ENCODE data around the gene MID1. TPM values are rescaled to one million over a fixed set of nuclear protein-coding genes. Genes with fewer than 3 reads are reported as not detected.

Gene MID1
- total and polyA plus RNA-seq, 4 donors: 4.3 to 25.8 (median 12.9) TPM

DNA sequence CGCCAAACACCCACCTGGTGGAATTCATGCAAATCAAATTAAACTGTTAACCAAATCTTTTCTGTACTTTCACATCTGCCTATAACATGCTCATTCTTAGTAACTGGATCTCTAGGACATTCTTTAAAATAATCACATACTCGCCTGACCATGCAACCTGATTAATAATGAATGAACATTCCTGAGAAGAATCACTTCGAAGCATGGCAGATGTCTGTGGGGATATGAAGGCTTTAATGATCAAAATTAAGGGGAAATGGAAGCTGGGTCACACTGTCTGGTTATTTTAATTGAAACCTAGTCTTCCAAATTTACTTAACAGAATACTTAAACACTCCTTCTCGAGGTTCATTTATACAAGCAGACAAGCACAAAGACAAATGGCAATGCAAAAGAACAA is 44.2 kb downstream of the MID1 start:
- Histone ChIP-seq H3K27ac (ENCODE audit: low read depth in 1 of 2, low read length in 1 of 2) (no peak overlapping the region), H3K4me3 (no peak overlapping the region), H3K9me3 (ENCODE audit: control insufficient read depth in 4 of 4, insufficient read depth in 3 of 4, low read length in 3 of 4) (peaks cover 0 to 8% (median 3%) of the 10 kb centered on the region in 4 donors), H3K36me3 (ENCODE audit: control insufficient read depth in 4 of 4, insufficient read depth in 4 of 4, low read length in 4 of 4) (no peaks in the 10 kb centered on the region), H3K27me3 (ENCODE audit: control insufficient read depth in 3 of 3, insufficient read depth in 3 of 3, low read length in 2 of 3) (peaks cover 0 to 5% (median 0%) of the 10 kb centered on the region in 3 donors), H3K4me1 (ENCODE audit: control insufficient read depth in 5 of 5, insufficient read depth in 5 of 5, low read length in 5 of 5) (peaks cover 0 to 28% (median 5%) of the 10 kb centered on the region in 5 donors), H3K9ac (ENCODE audit: insufficient read depth in 1 of 2, low read length in 2 of 2) (no peak overlapping the region)
- DNase-seq (no peak), ATAC-seq (ENCODE audit: insufficient read depth, low FRiP score) (no peak)
- 57 to 81% methylated on average over 4 of the region's 4 CpGs for WGBS, 2 donors
- TF ChIP-seq, protein P1, sequence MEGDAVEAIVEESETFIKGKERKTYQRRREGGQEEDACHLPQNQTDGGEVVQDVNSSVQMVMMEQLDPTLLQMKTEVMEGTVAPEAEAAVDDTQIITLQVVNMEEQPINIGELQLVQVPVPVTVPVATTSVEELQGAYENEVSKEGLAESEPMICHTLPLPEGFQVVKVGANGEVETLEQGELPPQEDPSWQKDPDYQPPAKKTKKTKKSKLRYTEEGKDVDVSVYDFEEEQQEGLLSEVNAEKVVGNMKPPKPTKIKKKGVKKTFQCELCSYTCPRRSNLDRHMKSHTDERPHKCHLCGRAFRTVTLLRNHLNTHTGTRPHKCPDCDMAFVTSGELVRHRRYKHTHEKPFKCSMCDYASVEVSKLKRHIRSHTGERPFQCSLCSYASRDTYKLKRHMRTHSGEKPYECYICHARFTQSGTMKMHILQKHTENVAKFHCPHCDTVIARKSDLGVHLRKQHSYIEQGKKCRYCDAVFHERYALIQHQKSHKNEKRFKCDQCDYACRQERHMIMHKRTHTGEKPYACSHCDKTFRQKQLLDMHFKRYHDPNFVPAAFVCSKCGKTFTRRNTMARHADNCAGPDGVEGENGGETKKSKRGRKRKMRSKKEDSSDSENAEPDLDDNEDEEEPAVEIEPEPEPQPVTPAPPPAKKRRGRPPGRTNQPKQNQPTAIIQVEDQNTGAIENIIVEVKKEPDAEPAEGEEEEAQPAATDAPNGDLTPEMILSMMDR (IDR thresholded peaks at IDR 0.05; ENCODE audit: control extremely low read depth, extremely low read depth): no peak

DNA sequence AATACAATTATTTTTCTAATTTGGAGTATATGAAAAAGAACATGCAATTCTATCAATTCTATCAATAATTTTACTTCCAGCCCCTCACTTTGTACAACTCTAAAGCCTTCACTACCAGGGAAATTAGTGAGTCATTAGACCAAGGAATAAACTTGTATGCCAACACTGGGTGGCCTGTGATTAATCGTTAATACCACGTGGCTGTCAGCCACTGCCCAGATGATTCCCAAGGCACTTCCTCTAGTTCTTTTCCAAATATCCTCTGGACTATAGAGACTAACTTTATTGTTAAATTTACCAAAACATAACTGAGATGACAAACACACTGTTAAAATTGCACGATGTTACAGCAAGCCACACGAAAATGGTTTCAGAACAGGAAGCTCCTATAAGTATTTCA is 45.7 kb downstream of the MID1 start:
- DNase-seq: no peak
- no peak overlapping the region for H3K4me3 ChIP-seq
- 66 to 67% methylated on average over 4 of the region's 4 CpGs for WGBS, 2 donors
- peaks cover 0 to 8% (median 3%) of the 10 kb centered on the region in 4 donors for H3K9me3 ChIP-seq (ENCODE audit: control insufficient read depth in 4 of 4, insufficient read depth in 3 of 4, low read length in 3 of 4)
- H3K9ac ChIP-seq (ENCODE audit: insufficient read depth in 1 of 2, low read length in 2 of 2): no peak overlapping the region
- ATAC-seq (ENCODE audit: insufficient read depth, low FRiP score): no peak
- H3K27ac ChIP-seq (ENCODE audit: low read depth in 1 of 2, low read length in 1 of 2): no peak overlapping the region
- peaks cover 0 to 5% (median 5%) of the 10 kb centered on the region in 3 donors for H3K27me3 ChIP-seq (ENCODE audit: control insufficient read depth in 3 of 3, insufficient read depth in 3 of 3, low read length in 2 of 3)
- H3K36me3 ChIP-seq (ENCODE audit: control insufficient read depth in 4 of 4, insufficient read depth in 4 of 4, low read length in 4 of 4): no peaks in the 10 kb centered on the region
- TF ChIP-seq, protein P1 (IDR thresholded peaks at IDR 0.05; ENCODE audit: control extremely low read depth, extremely low read depth): no peak
- peaks cover 0 to 29% (median 6%) of the 10 kb centered on the region in 5 donors for H3K4me1 ChIP-seq (ENCODE audit: control insufficient read depth in 5 of 5, insufficient read depth in 5 of 5, low read length in 5 of 5)

DNA sequence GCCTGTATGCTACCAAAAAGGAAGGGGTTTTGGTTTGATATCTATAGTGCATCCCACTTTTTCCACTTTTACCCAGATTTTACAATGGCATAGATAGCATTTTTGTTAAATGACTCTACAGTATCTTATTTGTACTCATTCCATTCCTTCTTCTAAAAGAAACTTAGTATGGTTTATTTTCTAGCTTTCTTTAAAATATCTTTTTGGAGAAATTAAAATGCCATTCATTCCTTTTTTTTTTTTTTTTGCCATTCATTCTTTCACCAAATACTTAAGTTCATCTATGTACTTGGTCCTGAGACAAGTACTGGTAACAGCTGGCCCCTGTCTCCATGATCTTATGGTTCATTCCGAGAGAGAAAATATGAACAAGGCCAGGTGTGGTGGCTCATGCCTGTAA is 49.1 kb downstream of the MID1 start:
- H3K27me3 ChIP-seq (ENCODE audit: control insufficient read depth in 3 of 3, insufficient read depth in 3 of 3, low read length in 2 of 3): peaks cover 0 to 5% (median 5%) of the 10 kb centered on the region in 3 donors
- no peaks in the 10 kb centered on the region for H3K36me3 ChIP-seq (ENCODE audit: control insufficient read depth in 4 of 4, insufficient read depth in 4 of 4, low read length in 4 of 4)
- WGBS, 2 donors: 71 to 89% methylated on average over 1 of the region's 1 CpG
- DNase-seq (no peak), ATAC-seq (ENCODE audit: insufficient read depth, low FRiP score) (no peak)
- peaks cover 0 to 8% (median 3%) of the 10 kb centered on the region in 4 donors for H3K9me3 ChIP-seq (ENCODE audit: control insufficient read depth in 4 of 4, insufficient read depth in 3 of 4, low read length in 3 of 4)
- TF ChIP-seq, protein P1 (IDR thresholded peaks at IDR 0.05; ENCODE audit: control extremely low read depth, extremely low read depth): no peak
- no peak overlapping the region for H3K27ac ChIP-seq (ENCODE audit: low read depth in 1 of 2, low read length in 1 of 2)
- H3K4me1 ChIP-seq (ENCODE audit: control insufficient read depth in 5 of 5, insufficient read depth in 5 of 5, low read length in 5 of 5): peaks cover 0 to 9% (median 0%) of the 10 kb centered on the region in 5 donors
- H3K4me3 ChIP-seq: no peak overlapping the region
- no peak overlapping the region for H3K9ac ChIP-seq (ENCODE audit: insufficient read depth in 1 of 2, low read length in 2 of 2)

DNA sequence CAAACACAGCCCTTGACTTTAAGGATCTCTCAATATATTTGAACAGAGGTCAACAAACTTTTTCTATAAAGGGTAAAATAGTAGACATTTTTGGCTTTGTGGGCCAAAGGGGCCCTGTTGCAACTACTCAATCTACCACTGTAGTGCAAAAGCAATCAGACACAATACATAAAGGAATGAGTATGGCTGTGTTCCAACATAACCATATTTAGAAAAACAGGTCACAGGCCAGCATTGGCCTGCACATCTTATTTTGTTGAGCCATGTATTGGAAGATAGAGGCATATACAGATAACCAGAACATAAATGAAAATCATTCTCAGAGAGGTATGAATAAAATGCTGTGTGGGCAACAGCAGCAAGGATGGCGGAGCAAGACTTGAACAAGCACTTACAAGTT is 49.8 kb downstream of the MID1 start:
- H3K4me3 ChIP-seq: no peak overlapping the region

More for the DNA sequence above, 49.8 kb downstream of the MID1 start:
- Histone ChIP-seq H3K9ac (ENCODE audit: insufficient read depth in 1 of 2, low read length in 2 of 2) (no peak overlapping the region), H3K27ac (ENCODE audit: low read depth in 1 of 2, low read length in 1 of 2) (no peak overlapping the region), H3K4me1 (ENCODE audit: control insufficient read depth in 5 of 5, insufficient read depth in 5 of 5, low read length in 5 of 5) (peaks cover 0 to 10% (median 0%) of the 10 kb centered on the region in 5 donors), H3K9me3 (ENCODE audit: control insufficient read depth in 4 of 4, insufficient read depth in 3 of 4, low read length in 3 of 4) (peaks cover 0 to 8% (median 3%) of the 10 kb centered on the region in 4 donors), H3K27me3 (ENCODE audit: control insufficient read depth in 3 of 3, insufficient read depth in 3 of 3, low read length in 2 of 3) (peaks cover 0 to 5% (median 5%) of the 10 kb centered on the region in 3 donors), H3K36me3 (ENCODE audit: control insufficient read depth in 4 of 4, insufficient read depth in 4 of 4, low read length in 4 of 4) (no peaks in the 10 kb centered on the region)
- TF ChIP-seq, protein P1 (IDR thresholded peaks at IDR 0.05; ENCODE audit: control extremely low read depth, extremely low read depth): no peak
- ATAC-seq (ENCODE audit: insufficient read depth, low FRiP score) (no peak), DNase-seq (no peak)
- 85 to 94% methylated on average over 1 of the region's 1 CpG for WGBS, 2 donors
